CD14-positive monocyte (primary cell): Measurements from ENCODE around the gene TNRC6A. TPM values are rescaled to one million over a fixed set of nuclear protein-coding genes. Genes with fewer than 3 reads are reported as not detected.

ENCODE experiments used
- DNase-seq, 3 donors: peaks; one replicate each; pipeline ENCODE4 v3.0.0-alpha.2; 2011 to 2022
- H2AFZ ChIP-seq: 2 replicates; pipeline ENCODE4 v1.6.0; 2012; ENCODE audit warnings: mild to moderate bottlenecking, low read depth, low read length, inconsistent platforms; ENCODE audit not compliant: insufficient read depth, poor library complexity, severe bottlenecking
- H3K27ac ChIP-seq, 2 donors: 1 replicate in 1 of 2; 2 replicates in 1 of 2; pipeline ENCODE4 v1.5.1; 2012 to 2013; ENCODE audit warnings: low read length in 2 of 2, control low read depth in 1 of 2, inconsistent platforms in 1 of 2, low read depth in 1 of 2, mild to moderate bottlenecking in 1 of 2
- H3K27me3 ChIP-seq, 2 donors: one replicate each; pipeline versions ENCODE4 v1.6.0 to v1.6.1; 2011 to 2013; ENCODE audit warnings: low read length in 2 of 2; ENCODE audit not compliant: control insufficient read depth in 2 of 2, insufficient read depth in 2 of 2
- H3K36me3 ChIP-seq, 2 donors: replicated peaks in 1 of 2; 1 replicate in 1 of 2; 2 replicates in 1 of 2; pipeline versions ENCODE4 v1.5.1 to v1.6.1; 2012 to 2013; ENCODE audit warnings: low read length in 2 of 2, control low read depth in 1 of 2, inconsistent platforms in 1 of 2, mild to moderate bottlenecking in 1 of 2; ENCODE audit not compliant: insufficient read depth in 2 of 2, control insufficient read depth in 1 of 2
- H3K4me1 ChIP-seq, 2 donors: 1 replicate in 1 of 2; 2 replicates in 1 of 2; pipeline versions ENCODE4 v1.5.1 to v1.6.1; 2012 to 2013; ENCODE audit warnings: low read length in 2 of 2, control low read depth in 1 of 2, inconsistent platforms in 1 of 2, mild to moderate bottlenecking in 1 of 2, moderate library complexity in 1 of 2; ENCODE audit not compliant: insufficient read depth in 2 of 2, control insufficient read depth in 1 of 2
- H3K4me2 ChIP-seq: replicated peaks from 2 replicates; pipeline ENCODE3; 2012; ENCODE audit warnings: low read length, moderate library complexity, mild to moderate bottlenecking; ENCODE audit not compliant: poor library complexity, severe bottlenecking; ENCODE audit errors: extremely low read depth
- H3K4me3 ChIP-seq, 3 experiments: fragments of 200-600 bp in 1 of 3; sonication (generic) in 1 of 3; replicated peaks in 1 of 3; 1 replicate in 2 of 3; 2 replicates in 1 of 3; pipeline ENCODE4 v1.5.1; 2011 to 2013; ENCODE audit warnings: low read length in 3 of 3, mild to moderate bottlenecking in 3 of 3, control low read depth in 2 of 3, low read depth in 2 of 3, inconsistent platforms in 1 of 3, moderate library complexity in 1 of 3
- H3K79me2 ChIP-seq: 2 replicates; pipeline ENCODE4 v1.6.0; 2012; ENCODE audit warnings: mild to moderate bottlenecking, control low read depth, inconsistent platforms, low read length, moderate library complexity; ENCODE audit not compliant: insufficient read depth
- H3K9ac ChIP-seq: 2 replicates; pipeline ENCODE4 v1.6.0; 2017; ENCODE audit warnings: low read length, mild to moderate bottlenecking; ENCODE audit not compliant: insufficient read depth, poor library complexity, severe bottlenecking
- H3K9me3 ChIP-seq, 2 donors: replicated peaks in 1 of 2; 1 replicate in 1 of 2; 2 replicates in 1 of 2; pipeline versions ENCODE4 v1.5.1 to v1.6.1; 2012 to 2013; ENCODE audit warnings: low read length in 2 of 2, control low read depth in 1 of 2; ENCODE audit not compliant: control insufficient read depth in 1 of 2, insufficient read depth in 1 of 2
- H4K20me1 ChIP-seq: 2 replicates; pipeline ENCODE4 v1.6.0; 2012; ENCODE audit warnings: mild to moderate bottlenecking, low read length, control low read depth, moderate library complexity; ENCODE audit not compliant: insufficient read depth
- H3K27ac Mint-ChIP-seq, 7 donors: one replicate each; pipeline ENCODE4 v1.8.0; 2020; ENCODE audit warnings: mild to moderate bottlenecking in 7 of 7, mixed read lengths in 7 of 7, moderate library complexity in 6 of 7, inconsistent platforms in 2 of 7
- H3K27me3 Mint-ChIP-seq, 3 donors: one replicate each; pipeline ENCODE4 v1.8.0; 2021 to 2022; ENCODE audit warnings: low read depth in 3 of 3, mild to moderate bottlenecking in 3 of 3, mixed read lengths in 3 of 3, moderate library complexity in 3 of 3, inconsistent platforms in 1 of 3
- H3K36me3 Mint-ChIP-seq, 2 donors: one replicate each; pipeline ENCODE4 v1.8.0; 2020; ENCODE audit warnings: mixed read lengths in 2 of 2, inconsistent platforms in 1 of 2, mild to moderate bottlenecking in 1 of 2
- H3K4me1 Mint-ChIP-seq: one replicate; pipeline ENCODE4 v1.8.0; 2020; ENCODE audit warnings: mild to moderate bottlenecking, mixed read lengths
- H3K4me3 Mint-ChIP-seq, 2 donors: one replicate each; pipeline ENCODE4 v1.8.0; 2020; ENCODE audit warnings: mild to moderate bottlenecking in 2 of 2, mixed read lengths in 2 of 2, moderate library complexity in 1 of 2
- H3K9me3 Mint-ChIP-seq, 7 donors: one replicate each; pipeline ENCODE4 v1.8.0; 2020 to 2022; ENCODE audit warnings: mixed read lengths in 7 of 7, mild to moderate bottlenecking in 6 of 7, moderate library complexity in 6 of 7, inconsistent platforms in 2 of 7
- CTCF ChIP-seq: fragments of 200-600 bp; IDR thresholded peaks from one replicate; pipeline ENCODE4 v1.8.0; 2022; ENCODE audit warnings: antibody characterized with exemption, mild to moderate bottlenecking
- WGBS: methylation state at CpG from one replicate; pipeline ENCODE4 v1.1.5; 2013; ENCODE audit warnings: missing lambda C conversion rate; ENCODE audit not compliant: insufficient coverage; 5-methylcytosine and 5-hydroxymethylcytosine counted together
- intact Hi-C, 2 donors: fragments of 100-400 bp; cut with micrococcal nuclease; formaldehyde crosslinking; loops; one replicate each; pipeline versions ENCODE4 v1.15.0 to v1.15.1; 2023
- polyA plus RNA-seq, 3 donors: library from polyadenylated mRNA; depleted of rRNA in 1 of 3; unstranded in 2 of 3; stranded (reverse) in 1 of 3; fragments of 300-500 nt in 2 of 3; fragments of >200 nt in 1 of 3; fragmentation: Illumina TruSeq in 2 of 3; gene quantifications; 1 replicate in 2 of 3; 2 replicates in 1 of 3; pipeline ENCODE4 v1.2.3, GENCODE V29; 2012 to 2021

Gene TNRC6A
- polyA plus RNA-seq, 3 donors: 3.3 to 36.1 (median 4.0) TPM

- no peak overlapping the region for H3K4me3 Mint-ChIP-seq
- Histone ChIP-seq H3K27ac (no peak overlapping the region), H4K20me1 (no peaks in the 10 kb centered on the region), H3K36me3 (no peaks in the 10 kb centered on the region), H3K79me2 (no peaks in the 10 kb centered on the region), H3K4me3 (no peak overlapping the region), H3K27me3 (peaks cover 0 to 3% of the 10 kb centered on the region in 2 donors), H3K9me3 (no peaks in the 10 kb centered on the region), H2AFZ (no peak overlapping the region), H3K9ac (no peak overlapping the region), H3K4me1 (no peaks in the 10 kb centered on the region), H3K4me2 (no peak overlapping the region)
- no peak for TF ChIP-seq CTCF
- H3K9me3 Mint-ChIP-seq: peaks cover 0 to 2% (median 0%) of the 10 kb centered on the region in 7 donors
- WGBS: 83% methylated on average over 2 of the region's 7 CpGs
- H3K27ac Mint-ChIP-seq: no peak overlapping the region
- no peaks in the 10 kb centered on the region for H3K4me1 Mint-ChIP-seq
- intact Hi-C loops: no loop called here
- no peaks in the 10 kb centered on the region for H3K36me3 Mint-ChIP-seq
- no peak for DNase-seq
- peaks cover 8 to 16% (median 16%) of the 10 kb centered on the region in 3 donors for H3K27me3 Mint-ChIP-seq
Observed at GRCh38 chr16:24699151-24699723, 30.2 kb upstream of the TNRC6A start.

GRCh38 chr16:24700549-24701392 lies 28.7 kb upstream of the TNRC6A start:
- Mint-ChIP-seq H3K4me1 (no peaks in the 10 kb centered on the region), H3K4me3 (no peak overlapping the region), H3K36me3 (no peaks in the 10 kb centered on the region), H3K27ac (no peak overlapping the region), H3K9me3 (peaks cover 0 to 2% (median 0%) of the 10 kb centered on the region in 7 donors), H3K27me3 (peaks cover 8 to 16% (median 16%) of the 10 kb centered on the region in 3 donors)
- no peaks in the 10 kb centered on the region for H4K20me1 ChIP-seq
- H3K27me3 ChIP-seq: peaks cover 0 to 3% of the 10 kb centered on the region in 2 donors
- H3K79me2 ChIP-seq: no peaks in the 10 kb centered on the region
- H3K4me3 ChIP-seq: no peak overlapping the region
- no peak for TF ChIP-seq CTCF
- WGBS: 88% methylated on average over 8 of the region's 11 CpGs
- no peak for DNase-seq
- H3K27ac ChIP-seq: no peak overlapping the region
- no peaks in the 10 kb centered on the region for H3K4me1 ChIP-seq
- H3K9me3 ChIP-seq: no peaks in the 10 kb centered on the region
- no peak overlapping the region for H3K9ac ChIP-seq
- intact Hi-C loops: no loop called here
- H3K4me2 ChIP-seq: no peak overlapping the region
- no peaks in the 10 kb centered on the region for H3K36me3 ChIP-seq
- no peak overlapping the region for H2AFZ ChIP-seq
